ENCODE measurements around the gene UBE2N.

The UBE2N gene

DNA sequence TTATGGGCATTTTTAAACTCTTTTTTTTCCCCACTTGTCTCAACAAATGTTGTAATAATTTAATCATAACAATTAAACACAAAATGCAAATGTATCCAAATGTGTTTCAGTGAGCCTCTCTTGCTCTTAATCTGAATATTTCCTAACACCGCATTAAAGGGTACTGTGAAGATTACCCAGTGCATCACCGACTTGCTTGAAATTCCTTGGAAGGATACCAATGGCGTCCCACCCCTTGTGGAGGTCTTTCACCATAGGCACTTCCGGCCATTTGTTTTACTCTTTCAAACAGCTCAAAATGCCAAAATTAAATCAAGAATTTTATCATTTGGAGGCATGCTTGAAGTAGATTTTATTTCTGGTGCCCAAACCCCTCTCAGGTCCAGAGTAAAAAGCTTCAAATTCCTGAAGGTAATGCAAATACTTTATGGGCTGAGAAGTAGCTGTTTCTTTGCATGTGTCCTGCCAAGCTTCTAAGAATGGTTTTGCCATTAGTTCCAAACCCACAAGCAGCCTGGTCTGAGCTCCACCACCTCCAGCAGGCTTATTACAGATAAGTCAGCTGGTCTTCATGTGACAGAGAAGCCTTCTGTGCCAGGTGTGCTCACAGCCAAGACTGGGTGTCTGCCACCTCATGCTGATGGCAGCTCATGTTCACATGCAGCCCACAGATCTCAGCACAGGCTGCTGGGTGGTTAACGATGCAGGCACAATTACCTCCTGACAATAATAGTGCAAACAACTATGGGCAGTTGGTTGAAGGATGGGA, 80.4 kb downstream of the UBE2N start:
- TF ChIP-seq, protein P1, sequence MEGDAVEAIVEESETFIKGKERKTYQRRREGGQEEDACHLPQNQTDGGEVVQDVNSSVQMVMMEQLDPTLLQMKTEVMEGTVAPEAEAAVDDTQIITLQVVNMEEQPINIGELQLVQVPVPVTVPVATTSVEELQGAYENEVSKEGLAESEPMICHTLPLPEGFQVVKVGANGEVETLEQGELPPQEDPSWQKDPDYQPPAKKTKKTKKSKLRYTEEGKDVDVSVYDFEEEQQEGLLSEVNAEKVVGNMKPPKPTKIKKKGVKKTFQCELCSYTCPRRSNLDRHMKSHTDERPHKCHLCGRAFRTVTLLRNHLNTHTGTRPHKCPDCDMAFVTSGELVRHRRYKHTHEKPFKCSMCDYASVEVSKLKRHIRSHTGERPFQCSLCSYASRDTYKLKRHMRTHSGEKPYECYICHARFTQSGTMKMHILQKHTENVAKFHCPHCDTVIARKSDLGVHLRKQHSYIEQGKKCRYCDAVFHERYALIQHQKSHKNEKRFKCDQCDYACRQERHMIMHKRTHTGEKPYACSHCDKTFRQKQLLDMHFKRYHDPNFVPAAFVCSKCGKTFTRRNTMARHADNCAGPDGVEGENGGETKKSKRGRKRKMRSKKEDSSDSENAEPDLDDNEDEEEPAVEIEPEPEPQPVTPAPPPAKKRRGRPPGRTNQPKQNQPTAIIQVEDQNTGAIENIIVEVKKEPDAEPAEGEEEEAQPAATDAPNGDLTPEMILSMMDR (IDR thresholded peaks at IDR 0.05; ENCODE audit: extremely low read depth, missing control alignments): no peak
- no peak for DNase-seq (ENCODE audit: low spot score)

DNA sequence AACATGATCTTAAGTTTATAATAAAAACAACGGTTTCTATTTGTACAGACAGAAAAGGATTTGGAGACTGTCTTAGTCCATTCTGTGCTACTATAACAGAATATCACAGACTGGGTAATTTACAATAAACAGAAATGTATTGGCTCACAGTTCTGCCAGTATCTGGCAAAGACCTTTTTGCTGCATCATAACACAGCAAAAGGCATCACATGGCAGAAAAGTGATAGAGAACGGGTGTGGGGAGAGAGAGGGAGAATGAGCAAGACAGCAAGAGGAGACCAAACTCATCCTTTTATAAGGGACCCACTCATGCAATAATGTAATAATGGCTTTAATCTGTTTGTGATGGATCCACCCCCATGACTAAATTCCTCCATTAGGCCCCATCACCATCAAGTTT, 81.1 kb downstream of the UBE2N start:
- TF ChIP-seq, protein P1 (IDR thresholded peaks at IDR 0.05; ENCODE audit: extremely low read depth, missing control alignments): no peak
- no peak for DNase-seq (ENCODE audit: low spot score)

DNA sequence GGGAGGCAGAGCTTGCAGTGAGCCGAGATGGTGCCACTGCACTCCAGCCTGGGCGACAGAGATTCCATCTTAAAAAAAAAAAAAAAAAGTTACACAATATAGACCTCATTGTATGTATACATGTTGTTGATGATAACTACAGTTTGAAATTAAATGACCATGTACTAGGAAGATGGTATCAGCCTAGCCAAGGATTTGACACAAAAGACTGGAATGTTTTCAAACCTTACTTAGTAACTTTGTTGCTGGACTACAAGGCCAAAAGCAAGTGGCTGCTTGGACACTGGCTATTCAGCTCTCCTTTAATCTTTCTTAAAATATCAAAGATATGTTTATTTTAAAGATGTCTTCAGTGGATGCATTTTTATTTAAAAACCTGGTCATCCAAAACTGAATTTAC, 82.9 kb downstream of the UBE2N start:
- DNase-seq (ENCODE audit: low spot score): no peak

DNA sequence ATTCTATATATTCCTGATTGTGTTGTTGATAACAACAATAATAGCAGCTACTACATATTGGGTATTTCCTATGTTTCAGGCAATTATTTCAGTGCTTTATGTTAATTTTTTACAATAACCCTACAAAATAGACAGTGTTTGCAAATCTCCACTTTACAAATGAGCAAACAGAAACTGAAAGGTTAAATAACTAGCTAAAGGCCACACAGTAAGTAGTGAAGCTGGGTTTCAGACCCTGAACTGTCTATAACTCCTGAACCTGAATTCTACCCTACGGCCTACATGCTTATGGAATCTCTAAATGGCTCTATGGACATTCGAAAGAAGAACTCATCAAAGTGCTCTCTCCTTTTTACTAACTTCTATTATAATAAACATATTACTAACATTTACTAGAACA, 83.7 kb downstream of the UBE2N start:
- TF ChIP-seq, protein P1 (IDR thresholded peaks at IDR 0.05; ENCODE audit: extremely low read depth, missing control alignments): no peak
- peak; percentile 49 for DNase-seq (ENCODE audit: low spot score)

More for the DNA sequence above, 82.9 kb downstream of the UBE2N start:
- TF ChIP-seq, protein P1 (IDR thresholded peaks at IDR 0.05; ENCODE audit: extremely low read depth, missing control alignments): no peak

DNA sequence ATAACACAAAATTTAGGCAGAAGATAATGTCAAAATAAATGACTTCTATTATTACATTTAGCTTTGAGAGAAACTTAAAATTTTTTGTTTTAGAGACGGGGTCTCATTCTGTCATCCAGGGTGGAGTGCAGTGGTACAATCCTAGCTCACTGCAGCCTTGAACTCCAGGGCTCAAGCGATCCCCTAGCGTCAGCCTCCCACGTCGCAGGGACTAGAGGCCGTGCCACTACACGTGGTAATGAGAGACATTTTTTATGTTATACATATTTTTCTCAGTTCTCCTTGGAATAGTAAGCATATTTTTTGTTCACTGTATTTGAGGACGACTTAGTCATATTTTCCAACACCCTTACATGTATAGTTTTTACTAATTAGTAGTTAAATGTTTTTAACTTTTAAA, 85.5 kb downstream of the UBE2N start:
- TF ChIP-seq, protein P1 (IDR thresholded peaks at IDR 0.05; ENCODE audit: extremely low read depth, missing control alignments): no peak
- no peak for DNase-seq (ENCODE audit: low spot score)
